Mammary epithelial cell (primary cell): ENCODE results near the gene OSBP2.
A peak's percentile ranks its signal among the peaks of the same experiment; 100 is the strongest.

ENCODE experiments used
- CTCF ChIP-seq, 2 donors: IDR thresholded peaks in 1 of 2; conservative IDR thresholded peaks in 1 of 2; 2 replicates each; pipeline ENCODE4 v1.5.1; 2011 to 2012; ENCODE audit warnings: inconsistent platforms in 2 of 2, low read length in 2 of 2, mild to moderate bottlenecking in 2 of 2, control low read depth in 1 of 2, low read depth in 1 of 2; ENCODE audit not compliant: insufficient read depth in 1 of 2; ENCODE audit errors: extremely low read depth in 1 of 2
- EZH2 ChIP-seq: IDR thresholded peaks from 2 replicates; pipeline ENCODE4 v1.6.1; 2012; ENCODE audit warnings: low read length, inconsistent platforms, borderline replicate concordance

GRCh38 chr22:30947173-30947815, 252.6 kb downstream of the OSBP2 start:
- TF ChIP-seq CTCF (conservative IDR thresholded peaks at IDR 0.05 in 1 of 2, IDR thresholded peaks at IDR 0.05 in 1 of 2; ENCODE audit: extremely low read depth in 1 of 2, insufficient read depth in 1 of 2, low read depth in 1 of 2, low read length in 2 of 2) (peak; percentile 44 to 70), EZH2 (no peak)
